Common myeloid progenitor, CD34-positive (primary cell): Measurements from ENCODE around the gene RSPH10B.
A peak's percentile ranks its signal among the peaks of the same experiment; 100 is the strongest.
"Not testable (repeated sequence)": the region's sequence is repeated elsewhere in the genome, so short reads cannot be mapped to it uniquely, and the experiment has no call there.

Source experiments
- CTCF ChIA-PET: fragments of 350-600 bp; sonication (Branson Sonifier 250); formaldehyde crosslinking; loops from one replicate; lab custom pipeline; 2021; ENCODE audit warnings: antibody characterized with exemption; lab: Charles Lee
- POLR2A ChIA-PET: fragments of 350-600 bp; sonication (Branson Sonifier 250); formaldehyde crosslinking; loops from one replicate; lab custom pipeline; 2021; ENCODE audit warnings: antibody characterized with exemption; lab: Charles Lee
- DNase-seq, 3 donors: peaks; one replicate each; pipeline versions ENCODE4 v3.0.0 to v3.0.0-alpha.2; 2013
- H3K27ac ChIP-seq, 2 experiments: 1 replicate in 1 of 2; 2 replicates in 1 of 2; pipeline ENCODE4 v1.7.0; 2013; ENCODE audit warnings: inconsistent platforms in 2 of 2, low read length in 2 of 2, mild to moderate bottlenecking in 2 of 2, low read depth in 1 of 2, moderate library complexity in 1 of 2; ENCODE audit not compliant: severe bottlenecking in 2 of 2, insufficient read depth in 1 of 2, poor library complexity in 1 of 2
- H3K27me3 ChIP-seq, 5 experiments: replicated peaks in 2 of 5; 1 replicate in 3 of 5; 2 replicates in 2 of 5; pipeline versions ENCODE4 v1.6.1 to v1.7.0; 2013; ENCODE audit warnings: low read length in 4 of 5, mild to moderate bottlenecking in 2 of 5, moderate library complexity in 2 of 5, inconsistent platforms in 1 of 5; ENCODE audit not compliant: insufficient read depth in 5 of 5, control insufficient read depth in 4 of 5
- H3K36me3 ChIP-seq, 4 experiments: 1 replicate in 2 of 4; 2 replicates in 2 of 4; pipeline versions ENCODE4 v1.6.1 to v1.7.0; 2013; ENCODE audit warnings: low read length in 3 of 4, control low read depth in 1 of 4, mild to moderate bottlenecking in 1 of 4; ENCODE audit not compliant: control insufficient read depth in 4 of 4, insufficient read depth in 4 of 4
- H3K4me1 ChIP-seq, 4 experiments: 1 replicate in 3 of 4; 2 replicates in 1 of 4; pipeline versions ENCODE4 v1.6.1 to v1.7.1; 2013; ENCODE audit warnings: low read length in 3 of 4, mild to moderate bottlenecking in 3 of 4, control low read depth in 1 of 4, inconsistent platforms in 1 of 4, moderate library complexity in 1 of 4; ENCODE audit not compliant: control insufficient read depth in 4 of 4, insufficient read depth in 4 of 4; ENCODE audit errors: control extremely low read depth in 1 of 4
- H3K4me3 ChIP-seq, 7 experiments: 1 replicate in 4 of 7; 2 replicates in 3 of 7; pipeline versions ENCODE4 v1.5.1 to v1.7.0; 2013; ENCODE audit warnings: mild to moderate bottlenecking in 7 of 7, low read length in 6 of 7, moderate library complexity in 6 of 7, inconsistent platforms in 2 of 7, low read depth in 2 of 7, control low read depth in 1 of 7; ENCODE audit not compliant: insufficient read depth in 4 of 7, control insufficient read depth in 1 of 7; ENCODE audit errors: extremely low read depth in 1 of 7
- H3K9me3 ChIP-seq, 5 experiments: 1 replicate in 4 of 5; 2 replicates in 1 of 5; pipeline versions ENCODE4 v1.6.1 to v1.7.1; 2013; ENCODE audit warnings: low read length in 4 of 5, mild to moderate bottlenecking in 2 of 5, inconsistent platforms in 1 of 5, low read depth in 1 of 5, moderate library complexity in 1 of 5; ENCODE audit not compliant: control insufficient read depth in 4 of 5, insufficient read depth in 2 of 5; ENCODE audit errors: control extremely low read depth in 1 of 5
- WGBS: methylation state at CpG from one replicate; pipeline ENCODE4 v1.1.5; 2013; ENCODE audit not compliant: insufficient coverage; 5-methylcytosine and 5-hydroxymethylcytosine counted together

RSPH10B gene

GRCh38 chr7:5898480-5899224 is 71.8 kb downstream of the RSPH10B start, which contains the start of gene CCZ1:
Gene CCZ1 (plus strand): TSS chr7:5898733. CDS start chr7:5898800, 67 bp downstream.
- 0% methylated on average over 8 of the region's 64 CpGs for WGBS
- H3K27me3 ChIP-seq, H3K27ac ChIP-seq, H3K9me3 ChIP-seq, H3K36me3 ChIP-seq, H3K4me1 ChIP-seq, CTCF ChIA-PET: not testable (repeated sequence)
- peak within 1 kb of the TSS; percentile 39 to 67 (median 55) for H3K4me3 ChIP-seq
- peak; percentile 41 to 71 (median 66) for DNase-seq
- POLR2A ChIA-PET = interaction anchor here (0.6 kb wide), 1 partner anchor 84 kb away, joined by 3 read pairs; no protein-coding TSS in a partner anchor

DNA sequence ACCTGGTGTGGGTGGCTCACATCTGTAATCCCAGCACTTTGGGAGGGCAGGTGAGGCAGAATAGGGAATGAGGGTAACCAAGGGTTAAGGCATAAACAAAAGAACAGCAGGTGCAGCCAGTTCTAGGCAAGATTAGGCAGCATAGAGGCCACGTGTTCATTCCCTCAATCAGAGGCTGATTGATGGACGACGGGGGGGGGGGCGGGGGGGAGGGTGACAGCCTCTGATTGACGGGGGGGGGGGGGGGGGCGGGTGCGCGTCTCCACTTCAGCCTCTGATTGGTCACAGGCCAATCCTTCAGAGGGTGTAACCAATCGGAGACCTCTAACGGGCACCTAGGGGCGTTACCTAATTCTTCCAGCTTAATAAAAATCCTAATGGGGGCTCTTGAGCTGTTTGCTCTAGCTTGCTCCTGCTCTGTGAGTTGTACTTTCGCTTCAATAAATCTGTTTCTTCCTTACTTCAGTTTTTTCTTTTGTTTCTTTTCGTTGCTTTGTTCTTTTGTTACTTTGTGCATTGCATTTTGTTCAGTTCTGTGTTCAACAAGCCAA is 73.0 kb downstream of the RSPH10B start:
- H3K4me1 ChIP-seq, POLR2A ChIA-PET, H3K27me3 ChIP-seq, H3K9me3 ChIP-seq, H3K36me3 ChIP-seq, CTCF ChIA-PET, H3K27ac ChIP-seq: not testable (repeated sequence)
- DNase-seq = peak in 1 of 3 donors; percentile 4
- H3K4me3 ChIP-seq = peak overlapping the region in 1 of 7 experiments; percentile 28
- no CpG with 5 or more reads among the region's 13 CpGs for WGBS

DNA sequence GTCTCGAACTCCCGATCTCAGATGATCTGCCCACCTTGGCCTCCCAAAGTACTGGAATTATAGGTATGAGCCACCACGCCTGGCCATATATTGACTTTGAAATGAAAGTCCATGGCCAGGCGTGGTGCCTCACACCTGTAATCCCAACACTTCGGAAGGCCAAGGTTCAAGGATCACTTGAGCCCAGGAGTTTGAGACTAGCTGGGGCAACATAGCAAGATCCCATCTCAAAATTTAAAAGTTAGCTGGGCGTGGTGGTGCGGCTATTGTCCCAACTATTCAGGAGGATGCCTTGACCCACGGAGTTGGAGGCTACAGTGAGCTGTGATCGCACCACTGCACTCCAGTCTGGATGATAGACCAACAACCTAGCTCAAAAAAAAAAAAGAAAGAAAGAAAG is 78.0 kb downstream of the RSPH10B start:
- POLR2A ChIA-PET = no interaction called here
- CTCF ChIA-PET = no interaction called here
- H3K4me1 ChIP-seq = no peaks in the 10 kb centered on the region
- no peak for DNase-seq
- no peaks in the 10 kb centered on the region for H3K36me3 ChIP-seq
- WGBS = 100% methylated on average over 9 of the region's 9 CpGs
- no peaks in the 10 kb centered on the region for H3K9me3 ChIP-seq
- H3K4me3 ChIP-seq = no peak overlapping the region
- H3K27me3 ChIP-seq = no peaks in the 10 kb centered on the region
- H3K27ac ChIP-seq = no peak overlapping the region

DNA sequence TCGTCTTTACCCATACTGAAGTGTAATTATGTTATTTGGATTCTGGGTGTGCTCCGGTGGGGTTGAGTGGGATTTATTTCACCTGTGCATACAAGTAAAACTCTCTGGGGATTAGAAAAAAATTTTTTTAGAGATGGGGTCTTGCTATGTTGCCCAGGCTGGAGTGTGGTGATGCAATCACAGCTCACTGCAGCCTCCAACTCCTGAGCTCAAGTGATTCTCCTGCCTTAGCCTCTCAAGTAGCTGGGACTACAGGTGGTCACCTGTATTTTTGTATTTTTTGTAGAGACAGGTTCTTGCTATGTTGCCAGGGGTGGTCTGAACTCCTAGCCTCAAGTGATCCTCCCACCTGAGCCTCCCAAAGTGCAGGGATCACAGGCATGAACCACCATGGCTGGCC is 80.2 kb downstream of the RSPH10B start:
- H3K27me3 ChIP-seq, H3K36me3 ChIP-seq, H3K4me1 ChIP-seq, H3K27ac ChIP-seq, CTCF ChIA-PET, POLR2A ChIA-PET, H3K4me3 ChIP-seq, DNase-seq, H3K9me3 ChIP-seq: not testable (repeated sequence)
- no CpG with 5 or more reads among the region's 2 CpGs for WGBS

DNA sequence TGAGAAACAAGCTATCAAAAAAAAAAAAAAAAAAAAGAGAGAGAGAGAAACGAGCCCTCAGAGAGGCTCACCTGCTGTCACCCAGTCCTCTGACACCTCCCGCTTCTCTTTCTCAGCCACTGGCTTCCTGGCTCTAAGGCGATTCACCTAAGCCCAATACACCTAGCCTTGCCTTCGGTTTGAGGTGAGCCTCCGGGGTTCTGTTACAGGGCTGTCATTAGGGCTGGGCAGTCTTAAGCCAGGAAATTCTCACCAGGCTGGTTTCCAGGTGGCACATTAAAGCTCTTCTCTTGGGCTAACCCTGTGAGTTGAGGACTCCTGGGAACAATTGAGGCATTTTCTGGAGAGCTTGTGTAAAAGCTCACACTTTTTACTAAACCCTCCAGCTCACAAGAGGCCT is 82.5 kb downstream of the RSPH10B start:
- WGBS = 96% methylated on average over 4 of the region's 5 CpGs
- POLR2A ChIA-PET = interaction anchor here (0.6 kb wide), 1 partner anchor 38 kb away, joined by 3 read pairs; no protein-coding TSS in a partner anchor
- H3K4me3 ChIP-seq, H3K4me1 ChIP-seq, H3K27me3 ChIP-seq, H3K9me3 ChIP-seq, H3K27ac ChIP-seq, CTCF ChIA-PET, DNase-seq, H3K36me3 ChIP-seq: not testable (repeated sequence)

- H3K4me3 ChIP-seq, POLR2A ChIA-PET, DNase-seq, CTCF ChIA-PET, H3K27me3 ChIP-seq, H3K36me3 ChIP-seq, H3K4me1 ChIP-seq, H3K27ac ChIP-seq, H3K9me3 ChIP-seq: not testable (repeated sequence)
- WGBS = 92% methylated on average over 2 of the region's 5 CpGs
These were observed 86.1 kb downstream of the RSPH10B start for GRCh38 chr7:5884431-5884830.

GRCh38 chr7:5880106-5880505 is 90.4 kb downstream of the RSPH10B start:
- H3K4me3 ChIP-seq, H3K9me3 ChIP-seq, CTCF ChIA-PET, DNase-seq, H3K36me3 ChIP-seq, H3K27ac ChIP-seq, H3K4me1 ChIP-seq, H3K27me3 ChIP-seq, POLR2A ChIA-PET: not testable (repeated sequence)
- 80% methylated on average over 1 of the region's 6 CpGs for WGBS
